ENCODE results near the gene VEPH1.

The VEPH1 gene

DNA sequence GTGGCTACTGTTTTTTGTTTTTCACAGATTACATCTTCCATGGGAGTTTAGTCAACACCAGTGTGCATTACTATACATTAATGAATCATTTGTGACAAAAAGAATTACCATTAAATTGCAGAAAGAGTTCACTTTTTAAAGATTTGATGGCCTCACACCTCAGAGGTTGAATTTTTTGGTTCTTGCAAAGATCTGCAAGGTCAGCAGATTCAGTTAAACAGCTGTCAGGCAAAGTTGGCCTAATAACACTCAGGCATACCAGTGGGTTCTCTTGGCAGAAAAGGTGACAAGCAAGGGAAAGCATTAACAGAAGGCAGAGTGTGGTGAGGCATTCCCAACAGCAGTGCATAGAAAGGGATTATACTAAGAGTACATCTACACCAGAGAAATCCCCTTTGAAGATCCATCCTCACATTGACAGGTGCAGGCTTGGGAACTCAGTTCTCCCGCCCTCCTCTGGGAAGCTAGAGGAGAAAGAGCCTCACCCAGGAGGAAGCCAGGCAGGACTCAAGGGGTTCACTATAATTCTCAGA, 90.8 kb downstream of the VEPH1 start:
- H3K4me1 ChIP-seq (ENCODE audit: insufficient read depth, poor library complexity, severe bottlenecking) = peaks cover 11% of the 10 kb centered on the region
- no peaks in the 10 kb centered on the region for H3K36me3 ChIP-seq (ENCODE audit: low read depth)
- ATAC-seq (ENCODE audit: low read depth) = no peak
- TF ChIP-seq, protein P1, sequence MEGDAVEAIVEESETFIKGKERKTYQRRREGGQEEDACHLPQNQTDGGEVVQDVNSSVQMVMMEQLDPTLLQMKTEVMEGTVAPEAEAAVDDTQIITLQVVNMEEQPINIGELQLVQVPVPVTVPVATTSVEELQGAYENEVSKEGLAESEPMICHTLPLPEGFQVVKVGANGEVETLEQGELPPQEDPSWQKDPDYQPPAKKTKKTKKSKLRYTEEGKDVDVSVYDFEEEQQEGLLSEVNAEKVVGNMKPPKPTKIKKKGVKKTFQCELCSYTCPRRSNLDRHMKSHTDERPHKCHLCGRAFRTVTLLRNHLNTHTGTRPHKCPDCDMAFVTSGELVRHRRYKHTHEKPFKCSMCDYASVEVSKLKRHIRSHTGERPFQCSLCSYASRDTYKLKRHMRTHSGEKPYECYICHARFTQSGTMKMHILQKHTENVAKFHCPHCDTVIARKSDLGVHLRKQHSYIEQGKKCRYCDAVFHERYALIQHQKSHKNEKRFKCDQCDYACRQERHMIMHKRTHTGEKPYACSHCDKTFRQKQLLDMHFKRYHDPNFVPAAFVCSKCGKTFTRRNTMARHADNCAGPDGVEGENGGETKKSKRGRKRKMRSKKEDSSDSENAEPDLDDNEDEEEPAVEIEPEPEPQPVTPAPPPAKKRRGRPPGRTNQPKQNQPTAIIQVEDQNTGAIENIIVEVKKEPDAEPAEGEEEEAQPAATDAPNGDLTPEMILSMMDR (IDR thresholded peaks at IDR 0.05; ENCODE audit: poor library complexity, severe bottlenecking) = no peak
- no peak overlapping the region for H3K4me3 ChIP-seq (ENCODE audit: severe bottlenecking)
- H3K27me3 ChIP-seq (ENCODE audit: insufficient read depth, poor library complexity, severe bottlenecking) = no peaks in the 10 kb centered on the region
- no peaks in the 10 kb centered on the region for H3K9me3 ChIP-seq (ENCODE audit: severe bottlenecking)
- no peak overlapping the region for H3K27ac ChIP-seq (ENCODE audit: poor library complexity, severe bottlenecking)
- no peak for DNase-seq (ENCODE audit: low spot score)

DNA sequence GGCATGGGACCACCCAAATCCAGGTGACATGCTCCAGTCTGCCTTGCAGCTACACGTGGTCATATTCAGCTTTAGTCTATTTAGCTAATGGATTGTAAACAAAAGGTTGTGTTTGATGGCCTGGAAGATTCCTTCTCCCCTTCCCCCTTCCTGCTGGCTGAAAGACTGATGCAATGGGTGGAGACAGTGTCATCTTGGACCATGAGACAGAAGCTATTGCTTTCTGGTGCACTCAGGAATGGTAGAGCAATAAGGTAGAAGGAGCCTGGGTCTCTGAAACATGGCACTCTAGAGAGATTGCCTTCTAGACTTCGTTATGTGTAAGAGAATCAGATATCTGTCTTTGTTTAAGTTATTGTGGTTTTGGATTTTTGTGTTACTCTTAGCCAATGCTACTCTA, 92.3 kb downstream of the VEPH1 start:
- DNase-seq (ENCODE audit: low spot score) (no peak), ATAC-seq (ENCODE audit: low read depth) (no peak)
- Histone ChIP-seq H3K27me3 (ENCODE audit: insufficient read depth, poor library complexity, severe bottlenecking) (no peaks in the 10 kb centered on the region), H3K9me3 (ENCODE audit: severe bottlenecking) (no peaks in the 10 kb centered on the region), H3K4me1 (ENCODE audit: insufficient read depth, poor library complexity, severe bottlenecking) (peaks cover 9% of the 10 kb centered on the region), H3K27ac (ENCODE audit: poor library complexity, severe bottlenecking) (no peak overlapping the region), H3K36me3 (ENCODE audit: low read depth) (no peaks in the 10 kb centered on the region), H3K4me3 (ENCODE audit: severe bottlenecking) (no peak overlapping the region)
- TF ChIP-seq, protein P1 (IDR thresholded peaks at IDR 0.05; ENCODE audit: poor library complexity, severe bottlenecking) = no peak

DNA sequence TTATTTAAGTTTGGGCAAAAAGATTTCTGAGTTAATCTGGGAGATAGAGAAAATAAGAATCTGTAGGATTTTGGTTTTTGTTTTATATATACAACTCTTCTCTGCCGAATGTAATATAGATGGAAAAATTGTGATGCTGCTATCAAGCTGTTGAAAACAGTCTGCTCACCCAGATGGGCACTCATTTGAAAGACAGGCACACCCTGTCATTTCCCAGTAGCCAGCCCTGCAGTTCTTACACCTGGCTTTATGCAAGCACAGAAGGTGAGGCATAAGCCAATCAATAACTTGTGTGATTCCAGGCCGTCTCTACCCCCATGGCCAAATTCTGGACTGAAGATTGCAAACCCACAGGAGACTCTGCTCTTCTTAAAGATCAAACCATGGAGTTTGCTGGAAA, 93.7 kb downstream of the VEPH1 start:
- Histone ChIP-seq H3K9me3 (ENCODE audit: severe bottlenecking) (no peaks in the 10 kb centered on the region), H3K36me3 (ENCODE audit: low read depth) (no peaks in the 10 kb centered on the region), H3K27ac (ENCODE audit: poor library complexity, severe bottlenecking) (no peak overlapping the region), H3K27me3 (ENCODE audit: insufficient read depth, poor library complexity, severe bottlenecking) (no peaks in the 10 kb centered on the region), H3K4me1 (ENCODE audit: insufficient read depth, poor library complexity, severe bottlenecking) (peaks cover 10% of the 10 kb centered on the region), H3K4me3 (ENCODE audit: severe bottlenecking) (no peak overlapping the region)
- DNase-seq (ENCODE audit: low spot score) (no peak), ATAC-seq (ENCODE audit: low read depth) (no peak)
- TF ChIP-seq, protein P1 (IDR thresholded peaks at IDR 0.05; ENCODE audit: poor library complexity, severe bottlenecking) = no peak

DNA sequence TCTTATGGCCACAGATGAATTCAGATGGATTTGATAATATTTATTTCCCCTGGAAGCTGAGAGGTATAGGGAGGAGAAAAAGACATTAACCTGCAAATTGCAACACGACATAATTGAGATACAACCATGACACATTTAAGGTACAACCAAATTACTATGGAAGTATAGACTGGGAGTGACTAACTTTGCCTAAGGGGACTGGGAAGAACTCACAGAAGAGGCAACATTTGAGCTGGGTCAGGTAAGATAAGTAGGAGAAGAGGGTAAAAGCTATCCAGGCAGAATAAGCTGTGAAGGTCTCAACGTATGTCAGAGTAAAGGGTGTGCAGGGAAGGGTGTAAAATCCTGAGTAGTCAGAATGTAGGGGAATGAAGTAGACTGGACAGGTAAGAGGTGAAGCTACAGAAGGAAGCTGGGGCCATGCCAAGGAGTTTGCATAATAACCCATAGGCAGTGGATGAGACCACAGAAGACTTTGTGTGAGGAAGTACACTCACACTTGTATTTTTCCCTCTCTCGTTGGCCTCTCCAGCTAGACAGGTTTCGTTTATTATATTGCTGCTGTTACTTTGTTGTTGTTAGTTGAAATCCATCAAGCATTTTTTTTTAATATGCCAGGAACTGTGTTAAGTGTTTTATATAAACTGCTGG, 94.6 kb downstream of the VEPH1 start:
- no peak overlapping the region for H3K27ac ChIP-seq (ENCODE audit: poor library complexity, severe bottlenecking)
- H3K4me3 ChIP-seq (ENCODE audit: severe bottlenecking) = no peak overlapping the region
- H3K27me3 ChIP-seq (ENCODE audit: insufficient read depth, poor library complexity, severe bottlenecking) = no peaks in the 10 kb centered on the region
- ATAC-seq (ENCODE audit: low read depth) (peak; percentile 63), DNase-seq (ENCODE audit: low spot score) (no peak)
- TF ChIP-seq, protein P1 (IDR thresholded peaks at IDR 0.05; ENCODE audit: poor library complexity, severe bottlenecking) = no peak
- H3K9me3 ChIP-seq (ENCODE audit: severe bottlenecking) = no peaks in the 10 kb centered on the region
- peaks cover 10% of the 10 kb centered on the region for H3K4me1 ChIP-seq (ENCODE audit: insufficient read depth, poor library complexity, severe bottlenecking)
- no peaks in the 10 kb centered on the region for H3K36me3 ChIP-seq (ENCODE audit: low read depth)

DNA sequence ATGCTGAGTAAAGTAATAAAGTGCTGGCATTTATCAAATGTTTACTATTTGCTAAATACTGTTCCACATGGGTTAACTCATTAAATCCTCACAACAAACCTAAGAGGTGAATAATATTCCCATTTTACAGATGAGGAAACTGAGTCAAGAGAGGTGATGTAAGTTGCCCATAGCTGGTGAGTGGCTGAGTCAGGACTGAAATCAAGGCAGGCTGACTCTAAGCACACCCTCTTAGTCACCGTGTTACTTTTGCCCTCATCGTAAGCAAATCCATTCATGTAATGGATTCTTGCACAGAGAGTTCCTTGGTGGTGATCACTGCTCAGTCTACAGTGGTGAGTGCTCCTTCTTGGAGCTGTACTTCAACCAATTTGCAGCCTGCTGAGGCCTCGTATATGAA, 95.4 kb downstream of the VEPH1 start:
- H3K9me3 ChIP-seq (ENCODE audit: severe bottlenecking) = no peaks in the 10 kb centered on the region
- ATAC-seq (ENCODE audit: low read depth) = no peak
- H3K27ac ChIP-seq (ENCODE audit: poor library complexity, severe bottlenecking) = no peak overlapping the region
- no peaks in the 10 kb centered on the region for H3K27me3 ChIP-seq (ENCODE audit: insufficient read depth, poor library complexity, severe bottlenecking)
- DNase-seq (ENCODE audit: low spot score) = no peak
- TF ChIP-seq, protein P1 (IDR thresholded peaks at IDR 0.05; ENCODE audit: poor library complexity, severe bottlenecking) = no peak
- H3K36me3 ChIP-seq (ENCODE audit: low read depth) = no peaks in the 10 kb centered on the region
- peaks cover 10% of the 10 kb centered on the region for H3K4me1 ChIP-seq (ENCODE audit: insufficient read depth, poor library complexity, severe bottlenecking)
- H3K4me3 ChIP-seq (ENCODE audit: severe bottlenecking) = no peak overlapping the region

Data from RWPE2 (cell line).